Prostate gland (tissue), 2 donors: ENCODE results near the gene FKBP14. TPM values are rescaled to one million over a fixed set of nuclear protein-coding genes. Genes with fewer than 3 reads are reported as not detected.

ENCODE experiments used
- DNase-seq: peaks from one replicate; pipeline ENCODE4 v3.0.0-alpha.2; 2019; ENCODE audit warnings: low spot score
- H3K27ac ChIP-seq, 2 donors: fragments of 200-600 bp; sonication (generic); 2 replicates each; pipeline ENCODE4 v1.5.1; 2017 to 2019
- H3K27me3 ChIP-seq: fragments of 200-600 bp; sonication (generic); replicated peaks from 2 replicates; pipeline ENCODE4 v1.5.1; 2019; ENCODE audit not compliant: insufficient read depth
- H3K36me3 ChIP-seq, 2 donors: fragments of 200-600 bp; sonication (generic); 1 replicate in 1 of 2; 2 replicates in 1 of 2; pipeline versions ENCODE4 v1.5.1 to v1.8.1; 2017 to 2019
- H3K4me1 ChIP-seq: fragments of 200-600 bp; sonication (generic); replicated peaks from 2 replicates; pipeline ENCODE4 v1.5.1; 2019
- H3K4me3 ChIP-seq, 2 donors: fragments of 200-600 bp; sonication (generic); 2 replicates each; pipeline ENCODE4 v1.5.1; 2017 to 2019
- H3K9me3 ChIP-seq: fragments of 200-600 bp; sonication (generic); 2 replicates; pipeline ENCODE4 v1.5.1; 2017
- CTCF ChIP-seq, 4 experiments: fragments of 200-600 bp in 2 of 4; fragments of 450-650 bp in 2 of 4; sonication (generic) in 2 of 4; IDR thresholded peaks; 1 replicate in 3 of 4; 2 replicates in 1 of 4; pipeline ENCODE4 v1.5.1; 2016 to 2019; ENCODE audit warnings: antibody characterized with exemption in 4 of 4, mild to moderate bottlenecking in 2 of 4, moderate library complexity in 2 of 4
- POLR2A ChIP-seq: fragments of 450-650 bp; IDR thresholded peaks from one replicate; pipeline ENCODE4 v1.6.1; 2016; ENCODE audit warnings: antibody characterized with exemption, mild to moderate bottlenecking
- POLR2AphosphoS5 ChIP-seq: sonication (generic); formaldehyde crosslinking; IDR thresholded peaks from one replicate; pipeline ENCODE4 v1.6.1; 2017; ENCODE audit warnings: antibody characterized with exemption
- WGBS: methylation state at CpG from one replicate; pipeline ENCODE4 v1.1.5; 2018; 5-methylcytosine and 5-hydroxymethylcytosine counted together
- intact Hi-C: fragments of 100-400 bp; cut with DNase I; formaldehyde crosslinking; loops from one replicate; pipeline ENCODE4 v1.14.2; 2022
- total RNA-seq, 2 donors: library from RNA; depleted of rRNA; stranded (reverse); fragments of >200 nt; gene quantifications; one replicate each; pipeline ENCODE4 v1.1.0, GENCODE V29; 2016

The FKBP14 gene
- total RNA-seq, 2 donors from 2014 or later: 8.4 to 9.5 TPM

- Histone ChIP-seq H3K27ac (no peak overlapping the region), H3K4me1 (no peaks in the 10 kb centered on the region)
These were observed 49.7 kb downstream of the FKBP14 start for GRCh38 chr7:29976673-29977415.

GRCh38 chr7:29976266-29976665, 50.2 kb downstream of the FKBP14 start:
- Histone ChIP-seq H3K27me3 (no peaks in the 10 kb centered on the region), H3K4me3 (no peak overlapping the region), H3K9me3 (no peaks in the 10 kb centered on the region), H3K36me3 (no peaks in the 10 kb centered on the region), H3K27ac (no peak overlapping the region), H3K4me1 (no peaks in the 10 kb centered on the region)
- 81% methylated on average over 4 of the region's 4 CpGs for WGBS
- intact Hi-C loops: no loop called here
- DNase-seq: no peak
- TF ChIP-seq POLR2A (no peak), CTCF (IDR thresholded peaks at IDR 0.05) (no peak), POLR2AphosphoS5 (no peak)

More at GRCh38 chr7:29976673-29977415, 49.7 kb downstream of the FKBP14 start:
- no peaks in the 10 kb centered on the region for H3K9me3 ChIP-seq
- DNase-seq: no peak
- no peak overlapping the region for H3K4me3 ChIP-seq
- TF ChIP-seq POLR2A (no peak), POLR2AphosphoS5 (no peak), CTCF (IDR thresholded peaks at IDR 0.05) (no peak)
- no peaks in the 10 kb centered on the region for H3K27me3 ChIP-seq
- no peaks in the 10 kb centered on the region for H3K36me3 ChIP-seq
- intact Hi-C loops: no loop called here
- 67% methylated on average over 6 of the region's 6 CpGs for WGBS

GRCh38 chr7:29975561-29975960, 50.9 kb downstream of the FKBP14 start:
- H3K9me3 ChIP-seq: no peaks in the 10 kb centered on the region
- H3K36me3 ChIP-seq: no peaks in the 10 kb centered on the region
- 93% methylated on average over 1 of the region's 1 CpG for WGBS
- DNase-seq: no peak
- H3K27ac ChIP-seq: no peak overlapping the region
- no peaks in the 10 kb centered on the region for H3K4me1 ChIP-seq
- TF ChIP-seq POLR2AphosphoS5: no peak
- no peak for TF ChIP-seq POLR2A
- TF ChIP-seq CTCF (IDR thresholded peaks at IDR 0.05): no peak
- intact Hi-C loops: no loop called here
- H3K27me3 ChIP-seq: no peaks in the 10 kb centered on the region
- H3K4me3 ChIP-seq: no peak overlapping the region

GRCh38 chr7:29974286-29974685, 52.2 kb downstream of the FKBP14 start:
- Histone ChIP-seq H3K27me3 (no peaks in the 10 kb centered on the region), H3K4me3 (no peak overlapping the region), H3K27ac (no peak overlapping the region), H3K36me3 (no peaks in the 10 kb centered on the region), H3K4me1 (no peaks in the 10 kb centered on the region), H3K9me3 (no peaks in the 10 kb centered on the region)
- intact Hi-C loops: no loop called here
- 87% methylated on average over 3 of the region's 3 CpGs for WGBS
- no peak for DNase-seq
- TF ChIP-seq CTCF (IDR thresholded peaks at IDR 0.05): no peak
- no peak for TF ChIP-seq POLR2A

- Histone ChIP-seq H3K27ac (no peak overlapping the region), H3K4me3 (no peak overlapping the region), H3K9me3 (no peaks in the 10 kb centered on the region), H3K27me3 (no peaks in the 10 kb centered on the region), H3K36me3 (no peaks in the 10 kb centered on the region), H3K4me1 (no peaks in the 10 kb centered on the region)
- 95% methylated on average over 1 of the region's 1 CpG for WGBS
- no peak for DNase-seq
- TF ChIP-seq POLR2A: no peak
- no peak for TF ChIP-seq CTCF (IDR thresholded peaks at IDR 0.05)
- TF ChIP-seq POLR2AphosphoS5: no peak
- intact Hi-C loops: no loop called here
These were observed 54.2 kb downstream of the FKBP14 start for GRCh38 chr7:29972315-29972669.
